Vagina (tissue), 2 donors: Measurements from ENCODE around the gene SEPTIN5. TPM values are rescaled to one million over a fixed set of nuclear protein-coding genes. Genes with fewer than 3 reads are reported as not detected.

Experiments used
- DNase-seq, 2 donors: peaks; one replicate each; pipeline ENCODE4 v3.0.0-alpha.2; 2017; ENCODE audit errors: extremely low spot score in 2 of 2
- H3K27ac ChIP-seq: fragments of 200-600 bp; sonication (generic); one replicate; pipeline ENCODE4 v1.5.1; 2019
- H3K27me3 ChIP-seq: fragments of 200-600 bp; sonication (generic); one replicate; pipeline ENCODE4 v1.5.1; 2019
- H3K36me3 ChIP-seq, 2 donors: fragments of 200-600 bp; sonication (generic); one replicate each; pipeline ENCODE4 v1.5.1; 2017 to 2019
- H3K4me1 ChIP-seq: fragments of 200-600 bp; sonication (generic); one replicate; pipeline ENCODE4 v1.5.1; 2019
- H3K4me3 ChIP-seq, 2 donors: fragments of 200-600 bp; sonication (generic); 1 replicate in 1 of 2; 2 replicates in 1 of 2; pipeline ENCODE4 v1.5.1; 2016 to 2019
- H3K9me3 ChIP-seq: fragments of 200-600 bp; sonication (generic); one replicate; pipeline ENCODE4 v1.5.1; 2019
- intact Hi-C: fragments of 100-400 bp; cut with DNase I; formaldehyde crosslinking; loops from one replicate; pipeline ENCODE4 v1.15.1; 2023
- total RNA-seq: library from RNA; depleted of rRNA; stranded (reverse); fragments of >200 nt; gene quantifications from one replicate; pipeline ENCODE4 v1.2.3, GENCODE V29; 2016
- TF ChIP-seq, protein P1 (sequence below), 3 experiments: fragments of 450-650 bp in 2 of 3; fragments of 200-600 bp in 1 of 3; sonication (generic) in 1 of 3; IDR thresholded peaks; one replicate each; pipeline ENCODE4 v1.5.1; 2017 to 2019; ENCODE audit warnings: antibody characterized with exemption in 3 of 3, mild to moderate bottlenecking in 2 of 3, moderate library complexity in 2 of 3

Gene SEPTIN5
- total RNA-seq, 1 donor from 2014 or later = 67.3 TPM

GRCh38 chr22:19772422-19772672 lies 58.0 kb downstream of the SEPTIN5 start:
- TF ChIP-seq, protein P1, sequence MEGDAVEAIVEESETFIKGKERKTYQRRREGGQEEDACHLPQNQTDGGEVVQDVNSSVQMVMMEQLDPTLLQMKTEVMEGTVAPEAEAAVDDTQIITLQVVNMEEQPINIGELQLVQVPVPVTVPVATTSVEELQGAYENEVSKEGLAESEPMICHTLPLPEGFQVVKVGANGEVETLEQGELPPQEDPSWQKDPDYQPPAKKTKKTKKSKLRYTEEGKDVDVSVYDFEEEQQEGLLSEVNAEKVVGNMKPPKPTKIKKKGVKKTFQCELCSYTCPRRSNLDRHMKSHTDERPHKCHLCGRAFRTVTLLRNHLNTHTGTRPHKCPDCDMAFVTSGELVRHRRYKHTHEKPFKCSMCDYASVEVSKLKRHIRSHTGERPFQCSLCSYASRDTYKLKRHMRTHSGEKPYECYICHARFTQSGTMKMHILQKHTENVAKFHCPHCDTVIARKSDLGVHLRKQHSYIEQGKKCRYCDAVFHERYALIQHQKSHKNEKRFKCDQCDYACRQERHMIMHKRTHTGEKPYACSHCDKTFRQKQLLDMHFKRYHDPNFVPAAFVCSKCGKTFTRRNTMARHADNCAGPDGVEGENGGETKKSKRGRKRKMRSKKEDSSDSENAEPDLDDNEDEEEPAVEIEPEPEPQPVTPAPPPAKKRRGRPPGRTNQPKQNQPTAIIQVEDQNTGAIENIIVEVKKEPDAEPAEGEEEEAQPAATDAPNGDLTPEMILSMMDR (IDR thresholded peaks at IDR 0.05) = no peak
- no peak for DNase-seq
- intact Hi-C loops = no loop called here
- Histone ChIP-seq H3K9me3 (no peaks in the 10 kb centered on the region), H3K36me3 (no peaks in the 10 kb centered on the region), H3K27me3 (no peaks in the 10 kb centered on the region), H3K27ac (no peak overlapping the region), H3K4me3 (no peak overlapping the region), H3K4me1 (peaks cover 7% of the 10 kb centered on the region)

Other genes starting within 250 kb of the SEPTIN5 start
- gene UFD1, start 235.3 kb upstream of the SEPTIN5 start, total RNA-seq = 66.8 TPM
- gene CDC45, start 234.6 kb upstream of the SEPTIN5 start, total RNA-seq = 0.74 TPM
- 228 TPM for gene CLDN5, start 190.1 kb upstream of the SEPTIN5 start, total RNA-seq
- gene GP1BB, start 9.0 kb downstream of the SEPTIN5 start, total RNA-seq = 14.5 TPM
- 7.1 TPM for gene TBX1, start 46.3 kb downstream of the SEPTIN5 start, total RNA-seq
- 14.0 TPM for gene GNB1L, start 140.4 kb downstream of the SEPTIN5 start, total RNA-seq
- 21.4 TPM for gene RTL10, start 140.4 kb downstream of the SEPTIN5 start, total RNA-seq
- 240 TPM for gene COMT, start 227.3 kb downstream of the SEPTIN5 start, total RNA-seq
- 13.5 TPM for gene TXNRD2, start 227.3 kb downstream of the SEPTIN5 start, total RNA-seq